ENCODE measurements around the gene LAMA4.
A peak's percentile ranks its signal among the peaks of the same experiment; 100 is the strongest.

Gene LAMA4

DNA sequence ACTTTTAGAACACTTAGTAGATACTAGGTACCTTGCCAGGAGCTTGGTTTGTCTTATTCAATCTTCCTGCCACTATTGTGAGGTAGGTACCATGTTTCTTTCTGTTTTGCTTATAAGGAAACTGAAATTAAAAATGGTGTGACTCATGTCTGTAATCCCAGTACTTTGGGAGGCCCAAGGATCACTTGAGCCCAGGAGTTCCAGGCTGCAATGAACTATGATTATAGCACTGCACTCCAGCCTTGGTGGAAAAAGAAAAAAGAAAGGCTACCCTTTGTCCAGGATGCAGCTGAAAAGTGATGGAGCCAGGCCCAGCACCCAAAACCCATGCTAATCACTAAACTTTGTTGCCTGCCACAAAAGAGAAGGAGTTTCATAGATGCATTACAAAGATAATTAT is 34.1 kb upstream of the LAMA4 start (continued):
- TF ChIP-seq, protein P1, sequence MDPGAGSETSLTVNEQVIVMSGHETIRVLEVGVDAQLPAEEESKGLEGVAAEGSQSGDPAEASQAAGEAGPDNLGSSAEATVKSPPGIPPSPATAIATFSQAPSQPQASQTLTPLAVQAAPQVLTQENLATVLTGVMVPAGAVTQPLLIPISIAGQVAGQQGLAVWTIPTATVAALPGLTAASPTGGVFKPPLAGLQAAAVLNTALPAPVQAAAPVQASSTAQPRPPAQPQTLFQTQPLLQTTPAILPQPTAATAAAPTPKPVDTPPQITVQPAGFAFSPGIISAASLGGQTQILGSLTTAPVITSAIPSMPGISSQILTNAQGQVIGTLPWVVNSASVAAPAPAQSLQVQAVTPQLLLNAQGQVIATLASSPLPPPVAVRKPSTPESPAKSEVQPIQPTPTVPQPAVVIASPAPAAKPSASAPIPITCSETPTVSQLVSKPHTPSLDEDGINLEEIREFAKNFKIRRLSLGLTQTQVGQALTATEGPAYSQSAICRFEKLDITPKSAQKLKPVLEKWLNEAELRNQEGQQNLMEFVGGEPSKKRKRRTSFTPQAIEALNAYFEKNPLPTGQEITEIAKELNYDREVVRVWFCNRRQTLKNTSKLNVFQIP (CRISPR knock-in tag; IDR thresholded peaks at IDR 0.05; ENCODE audit: borderline replicate concordance, low read depth): no peak

DNA sequence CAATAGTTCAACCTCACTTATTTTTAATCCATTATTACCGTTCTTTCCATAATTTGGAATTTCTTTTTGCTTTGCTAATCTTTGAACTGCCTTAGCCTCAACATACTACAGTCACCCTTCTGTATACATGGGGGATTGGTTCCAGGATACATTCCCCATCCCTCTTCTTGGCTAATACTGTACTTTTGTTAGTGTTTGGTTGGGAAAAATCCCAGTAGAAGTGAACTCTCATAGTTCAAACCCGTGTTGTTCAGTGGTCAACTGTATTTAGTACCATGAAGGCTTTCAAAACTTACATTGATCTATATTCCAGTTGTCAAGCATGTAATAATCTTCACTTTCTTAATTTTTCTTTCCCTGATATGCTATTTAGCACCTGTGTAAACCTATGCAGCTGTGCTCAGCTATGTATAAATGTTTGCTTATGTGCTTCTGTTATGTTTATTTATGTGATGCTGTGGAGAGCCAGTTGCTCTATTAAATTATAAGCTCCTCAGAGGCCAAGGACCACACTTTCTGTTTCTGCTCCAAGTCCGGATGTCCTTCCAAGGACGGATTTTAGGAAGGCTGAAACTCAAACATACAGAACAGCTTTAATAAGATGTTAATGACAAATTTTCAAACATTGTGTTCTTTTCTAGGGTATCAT is 33.3 kb upstream of the LAMA4 start:
- TF ChIP-seq ZNF8 (CRISPR knock-in tag; IDR thresholded peaks at IDR 0.05): no peak
- no peak for ATAC-seq

DNA sequence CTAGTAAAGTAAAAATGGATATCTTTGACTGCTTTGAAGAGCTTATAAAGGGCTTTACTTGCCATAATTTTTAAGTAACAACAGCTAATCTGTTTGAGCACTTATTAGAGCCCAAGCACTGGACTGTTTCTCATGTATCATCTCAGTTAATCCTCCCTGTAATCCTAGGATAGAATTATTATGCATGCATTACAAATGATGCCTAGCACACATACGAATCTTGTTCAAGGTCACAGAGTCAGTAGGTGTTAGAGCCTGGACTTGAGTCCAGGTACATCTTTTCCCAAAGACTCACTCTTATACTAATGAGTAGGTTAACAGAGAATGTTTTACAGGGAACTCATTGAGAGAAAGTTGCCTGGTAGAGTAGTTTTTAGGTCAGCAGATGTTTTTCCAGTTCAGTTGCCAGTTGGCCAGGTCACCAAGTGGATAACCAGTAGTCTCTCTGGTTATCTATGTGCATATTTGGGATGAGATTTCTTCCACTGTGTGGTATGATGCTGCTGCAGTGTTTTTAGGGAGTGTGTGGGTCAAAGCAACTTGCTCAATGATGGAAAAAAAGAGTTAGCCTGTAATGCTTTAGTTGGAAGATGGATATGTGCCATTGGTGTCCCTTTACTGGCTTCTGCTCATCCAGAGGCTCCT is 32.3 kb upstream of the LAMA4 start:
- TF ChIP-seq RARB (CRISPR knock-in tag; IDR thresholded peaks at IDR 0.05) (no peak), OSR1 (CRISPR knock-in tag; IDR thresholded peaks at IDR 0.05) (no peak), BACH2 (CRISPR knock-in tag; IDR thresholded peaks at IDR 0.05; ENCODE audit: borderline replicate concordance) (no peak), ZC3H10 (CRISPR knock-in tag; IDR thresholded peaks at IDR 0.05) (no peak), TOX (CRISPR knock-in tag; IDR thresholded peaks at IDR 0.05; ENCODE audit: borderline replicate concordance) (no peak), ZFP3 (CRISPR knock-in tag; IDR thresholded peaks at IDR 0.05) (no peak), ESRRG (CRISPR knock-in tag; IDR thresholded peaks at IDR 0.05) (no peak), ZNF8 (CRISPR knock-in tag; IDR thresholded peaks at IDR 0.05) (no peak), CSDC2 (CRISPR knock-in tag; IDR thresholded peaks at IDR 0.05) (no peak), ZFP30 (CRISPR knock-in tag; IDR thresholded peaks at IDR 0.05) (no peak)
- TF ChIP-seq, protein P2, sequence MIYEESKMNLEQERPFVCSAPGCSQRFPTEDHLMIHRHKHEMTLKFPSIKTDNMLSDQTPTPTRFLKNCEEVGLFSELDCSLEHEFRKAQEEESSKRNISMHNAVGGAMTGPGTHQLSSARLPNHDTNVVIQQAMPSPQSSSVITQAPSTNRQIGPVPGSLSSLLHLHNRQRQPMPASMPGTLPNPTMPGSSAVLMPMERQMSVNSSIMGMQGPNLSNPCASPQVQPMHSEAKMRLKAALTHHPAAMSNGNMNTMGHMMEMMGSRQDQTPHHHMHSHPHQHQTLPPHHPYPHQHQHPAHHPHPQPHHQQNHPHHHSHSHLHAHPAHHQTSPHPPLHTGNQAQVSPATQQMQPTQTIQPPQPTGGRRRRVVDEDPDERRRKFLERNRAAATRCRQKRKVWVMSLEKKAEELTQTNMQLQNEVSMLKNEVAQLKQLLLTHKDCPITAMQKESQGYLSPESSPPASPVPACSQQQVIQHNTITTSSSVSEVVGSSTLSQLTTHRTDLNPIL (CRISPR knock-in tag; IDR thresholded peaks at IDR 0.05; ENCODE audit: low read depth): no peak
- TF ChIP-seq, protein P3, sequence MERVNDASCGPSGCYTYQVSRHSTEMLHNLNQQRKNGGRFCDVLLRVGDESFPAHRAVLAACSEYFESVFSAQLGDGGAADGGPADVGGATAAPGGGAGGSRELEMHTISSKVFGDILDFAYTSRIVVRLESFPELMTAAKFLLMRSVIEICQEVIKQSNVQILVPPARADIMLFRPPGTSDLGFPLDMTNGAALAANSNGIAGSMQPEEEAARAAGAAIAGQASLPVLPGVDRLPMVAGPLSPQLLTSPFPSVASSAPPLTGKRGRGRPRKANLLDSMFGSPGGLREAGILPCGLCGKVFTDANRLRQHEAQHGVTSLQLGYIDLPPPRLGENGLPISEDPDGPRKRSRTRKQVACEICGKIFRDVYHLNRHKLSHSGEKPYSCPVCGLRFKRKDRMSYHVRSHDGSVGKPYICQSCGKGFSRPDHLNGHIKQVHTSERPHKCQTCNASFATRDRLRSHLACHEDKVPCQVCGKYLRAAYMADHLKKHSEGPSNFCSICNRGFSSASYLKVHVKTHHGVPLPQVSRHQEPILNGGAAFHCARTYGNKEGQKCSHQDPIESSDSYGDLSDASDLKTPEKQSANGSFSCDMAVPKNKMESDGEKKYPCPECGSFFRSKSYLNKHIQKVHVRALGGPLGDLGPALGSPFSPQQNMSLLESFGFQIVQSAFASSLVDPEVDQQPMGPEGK (CRISPR knock-in tag; IDR thresholded peaks at IDR 0.05; ENCODE audit: borderline replicate concordance): no peak
- no peak for ATAC-seq

DNA sequence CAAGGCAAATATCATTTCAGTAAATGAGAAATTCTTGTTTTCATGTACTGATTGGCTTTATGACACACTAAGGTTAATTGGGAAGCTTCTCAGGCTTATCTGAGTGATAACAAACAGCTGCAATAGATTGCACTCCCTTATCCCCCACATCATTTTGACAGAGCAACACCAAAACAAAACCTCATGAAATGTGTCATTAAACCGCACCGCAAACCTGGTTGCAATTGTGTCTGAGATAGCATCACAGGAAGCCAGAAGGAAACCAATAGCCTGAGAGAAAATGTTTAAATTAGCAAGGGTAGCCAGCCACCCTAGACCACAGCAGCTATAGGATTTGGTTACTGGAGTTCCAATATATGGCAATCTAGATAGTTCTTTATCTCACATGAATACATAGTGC is 31.6 kb upstream of the LAMA4 start:
- peak; percentile 40; the same call in 1 of the 2 replicates for TF ChIP-seq ZFP30 (CRISPR knock-in tag; IDR thresholded peaks at IDR 0.05)
- TF ChIP-seq TCF4 (CRISPR knock-in tag; IDR thresholded peaks at IDR 0.05; ENCODE audit: borderline replicate concordance): peak; percentile 88
- TF ChIP-seq, protein P4, sequence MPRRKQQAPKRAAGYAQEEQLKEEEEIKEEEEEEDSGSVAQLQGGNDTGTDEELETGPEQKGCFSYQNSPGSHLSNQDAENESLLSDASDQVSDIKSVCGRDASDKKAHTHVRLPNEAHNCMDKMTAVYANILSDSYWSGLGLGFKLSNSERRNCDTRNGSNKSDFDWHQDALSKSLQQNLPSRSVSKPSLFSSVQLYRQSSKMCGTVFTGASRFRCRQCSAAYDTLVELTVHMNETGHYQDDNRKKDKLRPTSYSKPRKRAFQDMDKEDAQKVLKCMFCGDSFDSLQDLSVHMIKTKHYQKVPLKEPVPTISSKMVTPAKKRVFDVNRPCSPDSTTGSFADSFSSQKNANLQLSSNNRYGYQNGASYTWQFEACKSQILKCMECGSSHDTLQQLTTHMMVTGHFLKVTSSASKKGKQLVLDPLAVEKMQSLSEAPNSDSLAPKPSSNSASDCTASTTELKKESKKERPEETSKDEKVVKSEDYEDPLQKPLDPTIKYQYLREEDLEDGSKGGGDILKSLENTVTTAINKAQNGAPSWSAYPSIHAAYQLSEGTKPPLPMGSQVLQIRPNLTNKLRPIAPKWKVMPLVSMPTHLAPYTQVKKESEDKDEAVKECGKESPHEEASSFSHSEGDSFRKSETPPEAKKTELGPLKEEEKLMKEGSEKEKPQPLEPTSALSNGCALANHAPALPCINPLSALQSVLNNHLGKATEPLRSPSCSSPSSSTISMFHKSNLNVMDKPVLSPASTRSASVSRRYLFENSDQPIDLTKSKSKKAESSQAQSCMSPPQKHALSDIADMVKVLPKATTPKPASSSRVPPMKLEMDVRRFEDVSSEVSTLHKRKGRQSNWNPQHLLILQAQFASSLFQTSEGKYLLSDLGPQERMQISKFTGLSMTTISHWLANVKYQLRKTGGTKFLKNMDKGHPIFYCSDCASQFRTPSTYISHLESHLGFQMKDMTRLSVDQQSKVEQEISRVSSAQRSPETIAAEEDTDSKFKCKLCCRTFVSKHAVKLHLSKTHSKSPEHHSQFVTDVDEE (CRISPR knock-in tag; IDR thresholded peaks at IDR 0.05): peak; percentile 80
- no peak for TF ChIP-seq BACH2 (CRISPR knock-in tag; IDR thresholded peaks at IDR 0.05; ENCODE audit: borderline replicate concordance)
- TF ChIP-seq, protein P2 (CRISPR knock-in tag; IDR thresholded peaks at IDR 0.05; ENCODE audit: low read depth): no peak
- no peak for ATAC-seq

DNA sequence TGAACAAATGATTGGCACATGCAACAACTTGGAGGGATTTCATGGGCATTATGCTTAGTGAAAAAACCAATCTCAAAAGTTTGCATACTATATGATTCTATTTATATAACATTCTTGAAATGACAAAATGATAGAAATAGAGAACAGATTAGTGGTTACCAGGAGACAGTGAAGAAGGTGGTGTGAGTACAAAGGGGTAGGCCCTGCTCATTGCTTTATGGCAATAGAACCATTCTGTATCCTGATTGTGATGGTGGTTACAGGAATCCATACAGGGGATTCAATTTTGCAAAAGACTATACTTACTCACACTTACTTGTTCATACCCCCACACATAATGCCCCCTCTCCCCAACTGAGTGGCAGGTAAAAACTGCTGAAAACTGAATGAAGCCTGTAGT is 30.2 kb upstream of the LAMA4 start:
- no peak for ATAC-seq
- no peak for TF ChIP-seq ZNF8 (CRISPR knock-in tag; IDR thresholded peaks at IDR 0.05)
- TF ChIP-seq, protein P1 (CRISPR knock-in tag; IDR thresholded peaks at IDR 0.05; ENCODE audit: borderline replicate concordance, low read depth): no peak
- TF ChIP-seq TCF4 (CRISPR knock-in tag; IDR thresholded peaks at IDR 0.05; ENCODE audit: borderline replicate concordance): no peak
- no peak for TF ChIP-seq GLIS3 (CRISPR knock-in tag; IDR thresholded peaks at IDR 0.05)
- TF ChIP-seq ARNTL (CRISPR knock-in tag; IDR thresholded peaks at IDR 0.05; ENCODE audit: borderline replicate concordance, low read depth): no peak
- no peak for TF ChIP-seq PPARA (CRISPR knock-in tag; IDR thresholded peaks at IDR 0.05; ENCODE audit: borderline replicate concordance)
- TF ChIP-seq SNAI2 (CRISPR knock-in tag; IDR thresholded peaks at IDR 0.05): no peak
- TF ChIP-seq CSDC2 (CRISPR knock-in tag; IDR thresholded peaks at IDR 0.05): no peak
- TF ChIP-seq ZNF70 (CRISPR knock-in tag; IDR thresholded peaks at IDR 0.05): no peak
- TF ChIP-seq TOX (CRISPR knock-in tag; IDR thresholded peaks at IDR 0.05; ENCODE audit: borderline replicate concordance): no peak
- TF ChIP-seq RARB (CRISPR knock-in tag; IDR thresholded peaks at IDR 0.05): no peak
- no peak for TF ChIP-seq ZFP30 (CRISPR knock-in tag; IDR thresholded peaks at IDR 0.05)

All from SK-N-SH treated with all-trans-retinoic acid at 6 μM for 48 hours (cell line).